Left ventricle myocardium inferior (tissue), 1 donor: ENCODE measurements around the gene GFRA1. TPM values are rescaled to one million over a fixed set of nuclear protein-coding genes. Genes with fewer than 3 reads are reported as not detected.

Experiments used
- DNase-seq: peaks from one replicate; pipeline ENCODE4 v3.0.0-alpha.2; 2020
- H3K27ac ChIP-seq: fragments of 200-600 bp; replicated peaks from 2 replicates; pipeline ENCODE4 v1.8.0; 2021
- H3K27me3 ChIP-seq: fragments of 200-600 bp; 2 replicates; pipeline ENCODE4 v1.8.0; 2021; ENCODE audit warnings: low read depth
- H3K36me3 ChIP-seq: fragments of 200-600 bp; 2 replicates; pipeline ENCODE4 v1.8.0; 2021
- H3K4me1 ChIP-seq: fragments of 200-600 bp; 2 replicates; pipeline ENCODE4 v1.8.0; 2021
- H3K4me3 ChIP-seq: fragments of 200-600 bp; 2 replicates; pipeline ENCODE4 v1.8.0; 2021; ENCODE audit warnings: mild to moderate bottlenecking, moderate library complexity
- H3K9me3 ChIP-seq: fragments of 200-600 bp; replicated peaks from 2 replicates; pipeline ENCODE4 v1.8.0; 2021
- intact Hi-C: fragments of 100-400 bp; cut with micrococcal nuclease; formaldehyde crosslinking; loops from one replicate; pipeline ENCODE4 v1.11.0; 2022
- total RNA-seq: library from RNA; stranded (reverse); fragmentation: NEBNext Ultra II Directional; extraction: Animal tissue kit (Norgen Biotek cat#: 25700); gene quantifications from one replicate; pipeline ENCODE4 v1.2.1, GENCODE V29; 2021
- TF ChIP-seq, protein P1 (sequence below): fragments of 200-600 bp; IDR thresholded peaks from 2 replicates; pipeline ENCODE4 v1.8.0; 2021; ENCODE audit warnings: antibody characterized with exemption, mild to moderate bottlenecking, borderline replicate concordance
- donor health status: DM: no; HTN: yes; CAD: no; lungs with severe emphysema.

GFRA1 gene
- total RNA-seq, 1 donor from 2014 or later: 5.1 TPM

DNA sequence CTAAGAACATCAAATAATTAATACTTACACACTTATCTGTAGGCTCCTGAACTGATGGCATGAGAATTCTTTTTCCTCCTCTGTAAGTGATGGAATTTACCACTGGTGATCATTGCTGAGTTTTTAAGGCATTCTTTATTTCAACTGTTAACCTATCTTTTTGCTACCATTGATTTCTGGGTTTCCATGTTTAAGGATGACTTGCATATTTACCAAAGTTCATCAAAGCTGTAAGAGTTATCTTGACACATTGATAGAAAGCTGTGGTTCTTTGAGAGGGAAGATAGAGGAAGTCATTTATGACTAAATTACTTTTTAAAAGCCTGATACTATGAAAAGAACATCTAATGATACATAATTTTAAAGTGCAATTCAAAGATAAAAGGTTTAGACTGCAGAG lies 19.5 kb upstream of the GFRA1 start:
- H3K36me3 ChIP-seq: no peaks in the 10 kb centered on the region
- TF ChIP-seq, protein P1, sequence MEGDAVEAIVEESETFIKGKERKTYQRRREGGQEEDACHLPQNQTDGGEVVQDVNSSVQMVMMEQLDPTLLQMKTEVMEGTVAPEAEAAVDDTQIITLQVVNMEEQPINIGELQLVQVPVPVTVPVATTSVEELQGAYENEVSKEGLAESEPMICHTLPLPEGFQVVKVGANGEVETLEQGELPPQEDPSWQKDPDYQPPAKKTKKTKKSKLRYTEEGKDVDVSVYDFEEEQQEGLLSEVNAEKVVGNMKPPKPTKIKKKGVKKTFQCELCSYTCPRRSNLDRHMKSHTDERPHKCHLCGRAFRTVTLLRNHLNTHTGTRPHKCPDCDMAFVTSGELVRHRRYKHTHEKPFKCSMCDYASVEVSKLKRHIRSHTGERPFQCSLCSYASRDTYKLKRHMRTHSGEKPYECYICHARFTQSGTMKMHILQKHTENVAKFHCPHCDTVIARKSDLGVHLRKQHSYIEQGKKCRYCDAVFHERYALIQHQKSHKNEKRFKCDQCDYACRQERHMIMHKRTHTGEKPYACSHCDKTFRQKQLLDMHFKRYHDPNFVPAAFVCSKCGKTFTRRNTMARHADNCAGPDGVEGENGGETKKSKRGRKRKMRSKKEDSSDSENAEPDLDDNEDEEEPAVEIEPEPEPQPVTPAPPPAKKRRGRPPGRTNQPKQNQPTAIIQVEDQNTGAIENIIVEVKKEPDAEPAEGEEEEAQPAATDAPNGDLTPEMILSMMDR: no peak
- no peaks in the 10 kb centered on the region for H3K4me1 ChIP-seq
- H3K27me3 ChIP-seq: peaks cover 22% of the 10 kb centered on the region
- no peak for DNase-seq
- no peak overlapping the region for H3K4me3 ChIP-seq
- H3K27ac ChIP-seq: no peak overlapping the region
- intact Hi-C loops: loop anchor here (5.0 kb wide), 1 partner anchor 585 kb away; no protein-coding TSS in a partner anchor
- no peaks in the 10 kb centered on the region for H3K9me3 ChIP-seq

DNA sequence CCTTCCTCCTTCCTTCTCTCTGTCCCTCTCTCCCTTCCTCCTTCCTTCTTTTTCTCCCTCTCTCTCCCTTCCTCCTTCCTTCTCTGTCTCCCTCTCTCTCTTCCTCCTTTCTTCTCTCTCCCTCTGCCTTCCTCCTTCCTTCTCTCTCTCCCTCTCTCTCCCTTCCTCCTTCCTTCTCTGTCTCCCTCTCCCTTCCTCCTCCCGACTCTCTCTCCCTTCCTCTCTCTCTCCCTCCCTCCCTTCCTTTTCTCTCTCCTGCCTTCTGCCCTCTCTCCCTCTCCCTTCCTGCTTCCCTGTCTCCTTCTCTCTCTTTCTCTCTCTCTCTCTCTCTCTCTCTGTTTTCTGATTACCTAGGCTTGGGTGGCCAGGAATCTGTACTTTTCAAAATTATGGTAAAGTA lies 16.6 kb upstream of the GFRA1 start:
- H3K27ac ChIP-seq: no peak overlapping the region
- intact Hi-C loops: loop anchor here (5.0 to 10.0 kb wide), 2 partner anchors 455 to 582 kb away; no protein-coding TSS in a partner anchor
- DNase-seq: no peak
- TF ChIP-seq, protein P1: no peak
- no peak overlapping the region for H3K4me3 ChIP-seq
- no peaks in the 10 kb centered on the region for H3K9me3 ChIP-seq
- no peaks in the 10 kb centered on the region for H3K4me1 ChIP-seq
- H3K36me3 ChIP-seq: no peaks in the 10 kb centered on the region
- peaks cover 28% of the 10 kb centered on the region for H3K27me3 ChIP-seq

DNA sequence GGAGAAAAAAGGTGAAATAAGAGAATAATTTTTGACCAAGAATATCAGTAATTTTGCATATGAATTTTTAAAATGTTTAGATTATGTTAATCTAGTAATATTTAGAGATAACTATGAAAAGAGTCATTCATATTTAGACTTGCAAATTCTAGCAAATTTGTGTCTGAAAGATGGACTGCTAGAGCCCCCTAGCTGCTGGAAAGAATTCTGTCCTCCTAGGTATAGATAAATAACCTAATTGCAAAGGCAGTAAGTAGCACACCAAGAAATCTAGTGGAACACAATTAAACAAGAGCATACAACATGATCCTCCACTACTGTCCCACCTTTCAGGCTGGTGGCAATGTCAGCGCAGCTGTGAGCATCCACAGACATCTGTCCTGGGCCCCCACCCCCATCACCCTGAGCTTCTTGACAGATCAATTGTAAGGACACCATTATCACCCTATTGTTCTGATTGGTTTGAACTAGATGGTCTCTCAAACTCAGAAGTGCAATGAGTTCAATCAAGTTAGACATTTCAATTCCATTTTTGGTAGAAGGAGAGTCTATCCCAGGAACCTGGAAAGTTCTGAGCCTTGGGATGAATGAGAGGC lies 15.0 kb upstream of the GFRA1 start:
- Histone ChIP-seq H3K27me3 (peaks cover 40% of the 10 kb centered on the region), H3K4me3 (no peak overlapping the region), H3K36me3 (no peaks in the 10 kb centered on the region), H3K9me3 (no peaks in the 10 kb centered on the region), H3K27ac (no peak overlapping the region), H3K4me1 (no peaks in the 10 kb centered on the region)
- TF ChIP-seq, protein P1: peak; percentile 79
- intact Hi-C loops: loop anchor here (10.0 kb wide), 1 partner anchor 453 kb away; no protein-coding TSS in a partner anchor
- DNase-seq: no peak

DNA sequence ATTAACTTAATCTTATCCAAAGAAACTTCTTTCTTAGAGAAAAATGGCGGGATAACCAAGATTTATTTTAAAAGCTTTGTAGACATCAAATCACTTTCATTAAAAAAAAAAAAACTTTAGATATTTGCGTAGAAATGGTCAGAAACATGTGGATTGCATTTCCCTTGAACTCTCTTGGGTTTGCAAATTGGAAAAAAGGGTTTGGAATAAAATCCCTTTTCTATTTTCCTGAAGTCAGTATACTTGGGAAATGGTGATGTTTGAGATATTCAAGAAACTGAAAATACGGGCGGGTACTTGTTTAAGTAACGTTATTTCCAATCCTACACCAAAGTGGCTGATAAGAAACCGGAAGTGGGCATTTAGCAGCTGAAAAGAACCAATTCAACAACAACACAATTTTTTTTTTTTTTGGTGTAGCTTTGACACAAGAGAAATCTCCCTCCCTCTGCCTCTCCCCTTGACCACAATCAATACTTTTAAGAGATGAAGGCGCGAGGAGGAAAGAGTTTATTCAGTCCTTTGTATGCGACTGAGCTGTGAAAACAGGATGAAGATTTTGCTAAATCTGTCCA lies 13.7 kb upstream of the GFRA1 start:
- Histone ChIP-seq H3K27ac (no peak overlapping the region), H3K9me3 (no peaks in the 10 kb centered on the region), H3K36me3 (no peaks in the 10 kb centered on the region), H3K4me3 (no peak overlapping the region), H3K27me3 (peaks cover 39% of the 10 kb centered on the region), H3K4me1 (no peaks in the 10 kb centered on the region)
- no peak for DNase-seq
- TF ChIP-seq, protein P1: no peak
- intact Hi-C loops: loop anchor here (10.0 kb wide), 1 partner anchor 452 kb away; no protein-coding TSS in a partner anchor

DNA sequence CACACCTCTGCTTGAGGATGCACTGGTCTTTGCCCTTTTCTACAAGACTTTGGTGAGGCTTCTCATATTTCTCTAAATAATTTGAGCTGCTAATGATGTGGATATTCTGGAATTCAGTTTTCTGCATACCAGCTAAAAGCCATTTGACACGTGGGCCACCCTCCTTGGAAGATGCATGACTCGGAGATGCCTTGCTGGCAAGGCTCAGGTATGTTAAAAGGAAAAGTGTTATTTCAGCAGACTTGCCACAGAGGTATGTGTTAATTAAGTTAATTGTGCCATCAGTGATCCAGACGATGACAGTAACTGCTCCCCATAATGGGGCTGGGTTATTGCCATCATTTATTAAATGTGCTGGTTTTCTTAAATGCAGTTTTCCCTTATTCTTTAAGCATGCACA lies 8.8 kb upstream of the GFRA1 start:
- intact Hi-C loops: loop anchor here (10.0 kb wide), 1 partner anchor 447 kb away; no protein-coding TSS in a partner anchor
- Histone ChIP-seq H3K27me3 (peaks cover 37% of the 10 kb centered on the region), H3K9me3 (no peaks in the 10 kb centered on the region), H3K36me3 (no peaks in the 10 kb centered on the region), H3K27ac (no peak overlapping the region), H3K4me3 (no peak overlapping the region), H3K4me1 (no peaks in the 10 kb centered on the region)
- DNase-seq: no peak
- TF ChIP-seq, protein P1: no peak
